ENCODE data around the gene RPRD1B.

- no peak for TF ChIP-seq CTCF (conservative IDR thresholded peaks at IDR 0.05; ENCODE audit: low read depth, low read length)
- no peak for TF ChIP-seq MAFK (IDR thresholded peaks at IDR 0.05; ENCODE audit: low read depth, low read length)
- TF ChIP-seq RAD21 (IDR thresholded peaks at IDR 0.05; ENCODE audit: low read length) = no peak
- TF ChIP-seq POLR2A (IDR thresholded peaks at IDR 0.05; ENCODE audit: low read depth, low read length) = no peak
- no peak for TF ChIP-seq USF2 (IDR thresholded peaks at IDR 0.05; ENCODE audit: low read depth, low read length)
- TF ChIP-seq FOS (IDR thresholded peaks at IDR 0.05; ENCODE audit: low read depth, low read length) = no peak
- TF ChIP-seq BHLHE40 (IDR thresholded peaks at IDR 0.05; ENCODE audit: low read depth, low read length) = no peak
- TF ChIP-seq ELK1 (IDR thresholded peaks at IDR 0.05; ENCODE audit: borderline replicate concordance, low read depth, low read length) = no peak
These were observed 45.8 kb upstream of the RPRD1B start for GRCh38 chr20:37987602-37988290.

All from IMR-90 (cell line).